GM12878 (cell line): ENCODE measurements around the gene CLDN9. TPM values are rescaled to one million over a fixed set of nuclear protein-coding genes. Genes with fewer than 3 reads are reported as not detected.

ENCODE experiments used
- ATAC-seq: fragments of 200-7000 bp; cut with Tn5 transposase; 3 replicates; pipeline ENCODE4 v1.9.1; 2020; ENCODE audit warnings: mild to moderate bottlenecking, moderate library complexity
- BruUV-seq: library from RNA; stranded (reverse); fragments of 400-500 nt; replicated peaks from 2 replicates; lab custom pipeline; 2021; lab: Mats Ljungman, UMichigan
- CTCF ChIA-PET: fragments of 300-600 bp; sonication (Branson Sonifier 250); formaldehyde crosslinking; extraction: SDS; loops from one replicate; lab custom pipeline; 2021; ENCODE audit warnings: inconsistent platforms; lab: Yijun Ruan, JAX
- POLR2A ChIA-PET: fragments of 350-600 bp; formaldehyde crosslinking; extraction: SDS; loops from one replicate; lab custom pipeline; 2021; ENCODE audit warnings: inconsistent platforms; lab: Charles Lee
- RAD21 ChIA-PET: fragments of 300-600 bp; sonication (Branson Sonifier 250); formaldehyde crosslinking; loops from one replicate; lab custom pipeline; 2023; ENCODE audit warnings: antibody characterized with exemption; ENCODE audit not compliant: unreplicated experiment; lab: Charles Lee
- SMC1A ChIA-PET: fragments of 300-600 bp; sonication (Branson Sonifier 250); formaldehyde crosslinking; loops from one replicate; lab custom pipeline; 2023; ENCODE audit not compliant: unreplicated experiment, uncharacterized antibody; lab: Charles Lee
- DNase-seq: peaks from one replicate; pipeline ENCODE4 v3.0.0-alpha.2; 2011; ENCODE audit warnings: low read depth, low spot score
- FAIRE-seq: peaks from 3 replicates; lab custom pipeline; 2011; peaks lifted over from hg19 to GRCh38; lab: Jason Lieb, UNC
- H2AFZ ChIP-seq: 2 replicates; pipeline ENCODE4 v1.6.0; 2011; ENCODE audit warnings: low read depth, low read length, control low read depth; ENCODE audit not compliant: control insufficient read depth
- H3K27ac ChIP-seq: 2 replicates; pipeline ENCODE4 v1.5.1; 2011; ENCODE audit warnings: control low read depth; ENCODE audit not compliant: control insufficient read depth, insufficient read depth
- H3K27me3 ChIP-seq, 2 experiments: replicated peaks in 1 of 2; 2 replicates each; pipeline versions ENCODE4 v1.6.0 to v1.6.1; 2011; ENCODE audit warnings: low read length in 1 of 2; ENCODE audit not compliant: control insufficient read depth in 2 of 2, insufficient read depth in 2 of 2
- H3K36me3 ChIP-seq, 2 experiments: 2 replicates each; pipeline ENCODE4 v1.5.1; 2011; ENCODE audit warnings: low read length in 1 of 2; ENCODE audit not compliant: control insufficient read depth in 2 of 2, insufficient read depth in 2 of 2
- H3K4me1 ChIP-seq: 2 replicates; pipeline ENCODE4 v1.6.1; 2011; ENCODE audit warnings: mild to moderate bottlenecking, low read length, moderate library complexity, mixed read lengths; ENCODE audit not compliant: control insufficient read depth, insufficient read depth
- H3K4me2 ChIP-seq: 2 replicates; pipeline ENCODE4 v1.6.0; 2011; ENCODE audit warnings: control low read depth; ENCODE audit not compliant: control insufficient read depth, insufficient read depth
- H3K4me3 ChIP-seq: fragments of 200-600 bp; sonication (generic); 2 replicates; pipeline ENCODE4 v1.5.1; 2016
- H3K79me2 ChIP-seq: 2 replicates; pipeline ENCODE4 v1.6.0; 2011; ENCODE audit warnings: low read length; ENCODE audit not compliant: control insufficient read depth, insufficient read depth
- H3K9ac ChIP-seq: 2 replicates; pipeline ENCODE4 v1.8.0; 2011; ENCODE audit warnings: low read length, control low read depth, mixed read lengths; ENCODE audit not compliant: control insufficient read depth, insufficient read depth
- H3K9me3 ChIP-seq: replicated peaks from 3 replicates; pipeline ENCODE4 v1.5.1; 2011; ENCODE audit warnings: mild to moderate bottlenecking, low read length; ENCODE audit not compliant: control insufficient read depth, insufficient read depth
- H4K20me1 ChIP-seq: 2 replicates; pipeline ENCODE4 v1.6.0; 2011; ENCODE audit not compliant: control insufficient read depth, insufficient read depth
- CHD2 ChIP-seq: IDR thresholded peaks from 2 replicates; pipeline ENCODE4 v1.6.1; 2011; ENCODE audit warnings: low read depth, low read length, improper control_type of control experiment, borderline replicate concordance
- MYC ChIP-seq: IDR thresholded peaks from 2 replicates; pipeline ENCODE4 v1.6.1; 2011; ENCODE audit warnings: mild to moderate bottlenecking, low read length, moderate library complexity, inconsistent platforms; ENCODE audit not compliant: insufficient read depth, insufficient replicate concordance, insufficient read length, severe bottlenecking
- NRF1 ChIP-seq: conservative IDR thresholded peaks from 2 replicates; pipeline ENCODE4 v1.6.1; 2011; ENCODE audit warnings: mild to moderate bottlenecking, low read depth, low read length, improper control_type of control experiment
- PML ChIP-seq: IDR thresholded peaks from 2 replicates; pipeline ENCODE4 v1.6.1; 2012; ENCODE audit warnings: low read length, inconsistent platforms
- POLR2A ChIP-seq: IDR thresholded peaks from 2 replicates; pipeline ENCODE4 v1.6.1; 2011; ENCODE audit warnings: low read depth, mild to moderate bottlenecking, low read length
- SREBF2 ChIP-seq: IDR thresholded peaks from 2 replicates; pipeline ENCODE4 v1.6.1; 2012; ENCODE audit warnings: mild to moderate bottlenecking, low read length
- ZNF687 ChIP-seq: fragments of 450-650 bp; IDR thresholded peaks from 2 replicates; pipeline ENCODE4 v1.6.1; 2017; ENCODE audit warnings: mild to moderate bottlenecking, moderate library complexity
- WGBS: methylation state at CpG from one replicate; pipeline ENCODE4 v1.1.6; 2016; ENCODE audit warnings: low lambda C conversion rate; ENCODE audit not compliant: insufficient replicate concordance, insufficient coverage; ENCODE audit errors: missing lambda C conversion rate; 5-methylcytosine and 5-hydroxymethylcytosine counted together
- in situ Hi-C: fragments of 300-500 bp; cut with MboI; formaldehyde crosslinking; loops from 9 replicates; pipeline ENCODE4 v1.14.3; 2018; ENCODE audit warnings: mixed read lengths
- intact Hi-C: fragments of 100-400 bp; cut with micrococcal nuclease; formaldehyde crosslinking; loops from one replicate; pipeline ENCODE4 v1.14.2; 2022; ENCODE audit not compliant: unreplicated experiment
- polyA plus RNA-seq, 11 experiments: library from polyadenylated mRNA; depleted of rRNA in 4 of 11; unstranded in 6 of 11; stranded (reverse) in 5 of 11; fragments of >200 nt; fragmentation: Nextera tagmentation in 4 of 11; fragmentation: Illumina TruSeq in 1 of 11; extraction: Ambion mirVana in 4 of 11; extraction: Trizol in 1 of 11; gene quantifications; 1 replicate in 1 of 11; 2 replicates in 10 of 11; pipeline versions ENCODE4 v1.2.1 to v1.2.3, GENCODE V29; 2011 to 2016; ENCODE audit warnings: inconsistent platforms in 2 of 11, missing spikeins in 2 of 11, low read depth in 1 of 11
- total RNA-seq, 4 experiments: library from RNA; depleted of rRNA in 3 of 4; stranded (reverse); fragments of >200 nt in 3 of 4; fragmentation: Illumina TruSeq in 1 of 4; extraction: Trizol in 1 of 4; gene quantifications; 2 replicates each; pipeline versions ENCODE4 v1.2.1 to v1.2.3, GENCODE V29; 2013 to 2021
- TF ChIP-seq, protein P1 (sequence below): IDR thresholded peaks from 2 replicates; pipeline ENCODE4 v1.6.1; 2012; ENCODE audit warnings: low read length, inconsistent platforms

CLDN9 gene
- total and polyA plus RNA-seq, 10 of the 15 experiments (the other 5 are each of a cell fraction or from before 2014, with no cell fraction given), result not detected

DNA sequence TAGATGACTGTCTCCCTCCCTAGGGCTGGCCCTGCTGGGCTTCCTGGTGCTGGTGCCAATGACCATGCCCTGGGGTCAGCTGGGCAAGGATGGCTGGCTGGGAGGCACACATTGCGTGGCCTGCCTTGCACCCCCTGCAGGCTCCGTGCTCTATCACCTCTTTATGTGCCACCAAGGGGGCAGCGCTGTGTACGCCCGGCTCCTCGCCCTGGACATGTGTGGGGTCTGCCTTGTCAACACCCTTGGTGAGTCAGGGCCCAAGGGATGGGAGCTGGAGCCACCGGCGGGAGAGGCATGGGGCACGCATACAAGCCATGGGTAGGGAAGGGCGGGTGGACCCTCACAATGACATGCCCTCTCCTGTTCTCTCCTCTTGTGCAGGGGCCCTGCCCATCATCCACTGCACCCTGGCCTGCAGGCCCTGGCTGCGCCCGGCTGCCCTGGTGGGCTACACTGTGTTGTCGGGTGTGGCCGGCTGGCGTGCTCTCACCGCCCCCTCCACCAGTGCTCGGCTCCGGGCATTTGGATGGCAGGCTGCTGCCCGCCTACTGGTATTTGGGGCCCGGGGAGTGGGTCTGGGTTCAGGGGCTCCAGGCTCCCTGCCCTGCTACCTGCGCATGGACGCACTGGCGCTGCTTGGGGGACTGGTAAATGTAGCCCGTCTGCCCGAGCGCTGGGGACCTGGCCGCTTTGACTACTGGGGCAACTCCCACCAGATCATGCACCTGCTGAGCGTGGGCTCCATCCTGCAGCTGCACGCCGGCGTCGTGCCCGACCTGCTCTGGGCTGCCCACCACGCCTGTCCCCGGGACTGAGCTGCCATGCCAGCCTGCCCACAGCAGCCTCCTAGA, 41.4 kb upstream of the CLDN9 start:
- peak; percentile 14; the same call in 1 of the 2 replicates for TF ChIP-seq PML
- TF ChIP-seq POLR2A, result peak; percentile 54
- TF ChIP-seq CHD2, result no peak
- TF ChIP-seq, all 136 proteins: peak for 2
- BruUV-seq, result no TSS peak
- in situ Hi-C loops (no loop called here), intact Hi-C loops (no loop called here)
- no peaks in the 10 kb centered on the region for H3K27me3 ChIP-seq
- no peak overlapping the region for H2AFZ ChIP-seq
- RAD21 ChIA-PET, result no interaction called here
- DNase-seq (no peak), ATAC-seq (no peak), FAIRE-seq (no peak)
- H3K9me3 ChIP-seq, result no peaks in the 10 kb centered on the region
- peak overlapping the region; percentile 84 for H3K4me2 ChIP-seq
- H3K36me3 ChIP-seq, result peaks cover 4 to 20% of the 10 kb centered on the region in 2 experiments; a peak in 3 of 4 replicates
- H3K9ac ChIP-seq, result no peak overlapping the region
- CTCF ChIA-PET, result interaction anchor here (1.0 to 1.7 kb wide), 3 partner anchors 9 to 51 kb away, joined by 3 to 4 read pairs (median 4); partner anchors contain the start of gene PKMYT1
- H3K79me2 ChIP-seq, result peaks cover 16% of the 10 kb centered on the region
- WGBS, result 78% methylated on average over 35 of the region's 35 CpGs
- H3K27ac ChIP-seq, result no peak overlapping the region
- H3K4me3 ChIP-seq, result peak overlapping the region; percentile 91; the same call in 1 of the 2 replicates
- H4K20me1 ChIP-seq, result no peaks in the 10 kb centered on the region
- POLR2A ChIA-PET, result interaction anchor here (1.5 kb wide), 1 partner anchor 9 kb away, joined by 4 read pairs; the partner anchor contains the start of gene PKMYT1
- peaks cover 13% of the 10 kb centered on the region for H3K4me1 ChIP-seq
- SMC1A ChIA-PET, result no interaction called here

GRCh38 chr16:2971985-2972784, 40.5 kb upstream of the CLDN9 start:
- peaks cover 4 to 20% of the 10 kb centered on the region in 2 experiments; a peak in 3 of 4 replicates for H3K36me3 ChIP-seq
- H3K27me3 ChIP-seq, result no peaks in the 10 kb centered on the region
- FAIRE-seq (no peak), DNase-seq (no peak), ATAC-seq (no peak)
- ChIA-PET RAD21 (no interaction called here), POLR2A (interaction anchor here (1.5 kb wide), 1 partner anchor 9 kb away, joined by 4 read pairs; the partner anchor contains the start of gene PKMYT1), SMC1A (interaction anchor here (0.8 kb wide), 1 partner anchor 8 kb away, joined by 3 read pairs; the partner anchor contains the start of gene KREMEN2), CTCF (interaction anchor here (1.0 to 1.7 kb wide), 3 partner anchors 9 to 52 kb away, joined by 3 to 4 read pairs (median 4); partner anchors contain the start of gene PKMYT1)
- in situ Hi-C loops, result no loop called here
- H2AFZ ChIP-seq, result no peak overlapping the region
- BruUV-seq, result no TSS peak
- H3K27ac ChIP-seq, result no peak overlapping the region
- H3K9me3 ChIP-seq, result no peaks in the 10 kb centered on the region
- H3K4me1 ChIP-seq, result peaks cover 13% of the 10 kb centered on the region
- no peak overlapping the region for H3K4me2 ChIP-seq
- H3K9ac ChIP-seq, result no peak overlapping the region
- WGBS, result 80% methylated on average over 15 of the region's 15 CpGs
- peaks cover 16% of the 10 kb centered on the region for H3K79me2 ChIP-seq
- H4K20me1 ChIP-seq, result no peaks in the 10 kb centered on the region
- no peak overlapping the region for H3K4me3 ChIP-seq
- intact Hi-C loops, result no loop called here
- TF ChIP-seq ZNF687 (no peak), NRF1 (no peak), SREBF2 (no peak), MYC (no peak)
- TF ChIP-seq, protein P1, sequence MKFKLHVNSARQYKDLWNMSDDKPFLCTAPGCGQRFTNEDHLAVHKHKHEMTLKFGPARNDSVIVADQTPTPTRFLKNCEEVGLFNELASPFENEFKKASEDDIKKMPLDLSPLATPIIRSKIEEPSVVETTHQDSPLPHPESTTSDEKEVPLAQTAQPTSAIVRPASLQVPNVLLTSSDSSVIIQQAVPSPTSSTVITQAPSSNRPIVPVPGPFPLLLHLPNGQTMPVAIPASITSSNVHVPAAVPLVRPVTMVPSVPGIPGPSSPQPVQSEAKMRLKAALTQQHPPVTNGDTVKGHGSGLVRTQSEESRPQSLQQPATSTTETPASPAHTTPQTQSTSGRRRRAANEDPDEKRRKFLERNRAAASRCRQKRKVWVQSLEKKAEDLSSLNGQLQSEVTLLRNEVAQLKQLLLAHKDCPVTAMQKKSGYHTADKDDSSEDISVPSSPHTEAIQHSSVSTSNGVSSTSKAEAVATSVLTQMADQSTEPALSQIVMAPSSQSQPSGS, result no peak
